Aortic smooth muscle cell (primary cell): ENCODE measurements around the gene SPINK13. TPM values are rescaled to one million over a fixed set of nuclear protein-coding genes. Genes with fewer than 3 reads are reported as not detected.

Source experiments
- total RNA-seq: library from RNA; depleted of rRNA; stranded (reverse); fragments of >200 nt; gene quantifications from 2 replicates; pipeline ENCODE4 v1.2.3, GENCODE V29; 2014

SPINK13 gene, protein sequence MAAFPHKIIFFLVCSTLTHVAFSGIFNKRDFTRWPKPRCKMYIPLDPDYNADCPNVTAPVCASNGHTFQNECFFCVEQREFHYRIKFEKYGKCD
- total RNA-seq, result not detected in 2 replicates

DNA sequence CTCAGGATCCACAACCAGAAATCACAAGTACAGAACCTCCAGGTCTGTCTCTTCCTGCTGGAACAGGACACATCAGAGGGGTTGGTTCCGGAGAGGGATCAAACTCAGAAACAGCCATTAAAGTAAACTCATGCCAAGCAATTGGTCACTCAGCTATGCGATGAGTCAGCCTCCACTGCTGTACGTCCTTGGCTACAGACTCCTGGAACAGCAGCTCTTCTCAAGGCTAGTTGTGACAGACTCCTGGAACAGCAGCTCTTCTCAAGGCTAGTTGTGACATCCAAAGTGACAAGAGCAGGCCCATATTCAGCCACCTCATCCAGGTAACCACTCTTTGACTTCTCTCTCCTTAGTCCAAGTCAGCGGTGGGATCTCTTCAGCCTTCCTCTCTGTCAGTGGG is at the start of gene SPINK13:
SPINK13 (plus strand) TSS at position 229 of the 400 bp plus-strand sequence. CDS start 1,279 bp downstream, outside the sequence.

DNA sequence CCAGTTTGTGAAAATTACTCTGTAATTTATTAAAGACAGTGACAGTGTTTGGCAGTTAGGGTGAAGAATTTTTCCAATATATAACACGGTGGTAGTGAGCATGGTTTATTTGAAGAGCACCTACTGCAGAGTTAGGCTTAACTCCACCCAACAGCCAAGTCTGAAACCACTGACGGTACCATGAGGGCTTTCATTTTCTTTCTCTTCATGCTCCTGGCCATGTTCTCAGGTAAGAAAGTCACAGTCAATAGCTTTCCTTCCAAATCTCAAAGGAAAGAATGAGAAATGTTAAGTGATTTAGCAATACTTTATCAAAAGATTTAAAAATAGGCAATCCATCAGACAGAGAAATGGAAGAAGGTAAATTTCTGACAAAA is 30.2 kb upstream of the SPINK13 start, which contains the start of gene MARCOL:
MARCOL (plus strand) TSS at position 108 of the 377 bp plus-strand sequence; CDS start at position 181, 73 bp downstream.

GRCh38 chr5:148312153-148312552 is 43.6 kb downstream of the SPINK13 start, which contains the start of gene SPINK7:
Gene SPINK7 (plus strand): TSS chr5:148312423. CDS start chr5:148312484, 61 bp downstream.

GRCh38 chr5:148335259-148335658 is 66.7 kb downstream of the SPINK13 start, which contains the start of gene SPINK9:
Gene SPINK9 (plus strand): TSS chr5:148335559. CDS start chr5:148335614, 55 bp downstream.

Other genes starting within 250 kb of the SPINK13 start
- 0.13 TPM in 1 of 2 replicates, not detected in the other for gene SPINK5, start 204.8 kb upstream of the SPINK13 start, total RNA-seq
- gene SPINK14, start 100.2 kb upstream of the SPINK13 start, total RNA-seq, result not detected in 2 replicates
- not detected in 2 replicates for gene SPINK6, start 65.8 kb upstream of the SPINK13 start, total RNA-seq
- not detected in 2 replicates for gene MARCOL, start 30.3 kb upstream of the SPINK13 start, total RNA-seq
- not detected in 2 replicates for gene SPINK7, start 43.6 kb downstream of the SPINK13 start, total RNA-seq
- gene SPINK9, start 66.8 kb downstream of the SPINK13 start, total RNA-seq, result not detected in 2 replicates
- 67.6 and 71.4 TPM in 2 replicates for gene FBXO38, start 115.2 kb downstream of the SPINK13 start, total RNA-seq